ENCODE results near the gene ABLIM1. TPM values are rescaled to one million over a fixed set of nuclear protein-coding genes. Genes with fewer than 3 reads are reported as not detected.

Gene ABLIM1
- polyA plus RNA-seq, 3 donors: 0.33 to 0.91 (median 0.57) TPM

DNA sequence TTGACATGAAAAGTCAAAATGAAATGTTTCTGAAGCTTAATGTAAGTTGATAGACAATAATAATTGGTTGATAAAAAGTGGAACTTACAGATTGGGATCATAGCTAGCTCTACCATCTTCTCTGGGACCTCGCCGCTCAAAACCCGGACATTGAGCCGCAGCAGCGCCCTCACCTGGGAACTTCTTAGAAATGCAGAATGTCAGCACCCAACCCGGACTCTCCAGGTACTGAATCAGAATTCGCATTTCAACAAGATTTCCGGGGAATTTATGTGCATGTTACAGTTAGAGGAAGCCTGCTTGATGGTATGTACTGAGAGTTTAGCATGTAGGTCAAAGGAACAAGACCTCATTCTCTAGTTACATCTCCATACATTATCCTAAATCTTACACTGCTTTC lies 36.7 kb upstream of the ABLIM1 start:
- H3K4me1 ChIP-seq (ENCODE audit: control insufficient read depth in 1 of 2, insufficient read depth in 2 of 2, low read length in 2 of 2): peaks cover 7 to 9% of the 10 kb centered on the region in 2 donors
- no peaks in the 10 kb centered on the region for H3K27me3 ChIP-seq (ENCODE audit: control insufficient read depth in 2 of 2, insufficient read depth in 2 of 2, low read length in 2 of 2)
- H2AFZ ChIP-seq (ENCODE audit: insufficient read depth, low read depth, low read length, poor library complexity, severe bottlenecking): no peak overlapping the region
- DNase-seq: no peak
- Mint-ChIP-seq H3K27me3 (ENCODE audit: low read depth in 3 of 3) (peaks cover 0 to 4% (median 0%) of the 10 kb centered on the region in 3 donors), H3K36me3 (no peaks in the 10 kb centered on the region), H3K9me3 (peaks cover 0 to 2% (median 0%) of the 10 kb centered on the region in 7 donors), H3K27ac (no peak overlapping the region), H3K4me1 (peaks cover 14% of the 10 kb centered on the region), H3K4me3 (no peak overlapping the region)
- no peak overlapping the region for H3K27ac ChIP-seq (ENCODE audit: low read depth in 1 of 2, low read length in 2 of 2)
- H4K20me1 ChIP-seq (ENCODE audit: insufficient read depth, low read length): no peaks in the 10 kb centered on the region
- 60% methylated on average over 1 of the region's 8 CpGs for WGBS (ENCODE audit: insufficient coverage)
- H3K4me2 ChIP-seq (replicated peaks; ENCODE audit: extremely low read depth, low read length, poor library complexity, severe bottlenecking): no peak overlapping the region
- intact Hi-C loops (cut with micrococcal nuclease): no loop called here
- H3K9me3 ChIP-seq (replicated peaks in 1 of 2; ENCODE audit: control insufficient read depth in 1 of 2, insufficient read depth in 1 of 2, low read length in 2 of 2): no peaks in the 10 kb centered on the region
- no peaks in the 10 kb centered on the region for H3K79me2 ChIP-seq (ENCODE audit: insufficient read depth, low read length)
- H3K4me3 ChIP-seq (replicated peaks in 1 of 3; ENCODE audit: low read depth in 2 of 3, low read length in 3 of 3): no peak overlapping the region
- TF ChIP-seq CTCF (IDR thresholded peaks at IDR 0.05): peak; percentile 37
- no peak overlapping the region for H3K9ac ChIP-seq (ENCODE audit: insufficient read depth, low read length, poor library complexity, severe bottlenecking)
- no peaks in the 10 kb centered on the region for H3K36me3 ChIP-seq (replicated peaks in 1 of 2; ENCODE audit: control insufficient read depth in 1 of 2, insufficient read depth in 2 of 2, low read length in 2 of 2)

DNA sequence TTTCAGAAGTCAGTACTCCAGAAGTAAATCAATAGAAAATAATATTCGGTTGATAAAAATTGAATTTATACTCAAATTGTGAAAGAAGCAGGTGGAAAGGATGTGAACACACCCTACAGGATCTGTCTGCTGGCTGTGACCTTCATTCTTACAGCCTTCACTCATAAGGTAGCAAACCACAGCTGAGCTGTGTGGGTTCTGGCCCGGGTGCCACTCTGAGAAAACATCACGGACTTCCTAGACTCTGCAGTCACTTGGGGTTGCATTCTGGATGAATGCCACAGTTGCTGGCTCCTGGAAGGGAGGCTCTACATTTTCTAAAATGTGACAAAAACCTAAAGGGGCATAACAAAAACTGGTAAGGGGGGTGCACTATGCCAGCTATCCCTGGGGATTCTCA lies 36.0 kb upstream of the ABLIM1 start:
- no peak overlapping the region for H3K9ac ChIP-seq (ENCODE audit: insufficient read depth, low read length, poor library complexity, severe bottlenecking)
- Mint-ChIP-seq H3K36me3 (no peaks in the 10 kb centered on the region), H3K4me1 (peaks cover 14% of the 10 kb centered on the region), H3K27me3 (ENCODE audit: low read depth in 3 of 3) (peaks cover 0 to 4% (median 0%) of the 10 kb centered on the region in 3 donors), H3K27ac (no peak overlapping the region), H3K4me3 (no peak overlapping the region), H3K9me3 (peaks cover 0 to 2% (median 0%) of the 10 kb centered on the region in 7 donors)
- no peaks in the 10 kb centered on the region for H4K20me1 ChIP-seq (ENCODE audit: insufficient read depth, low read length)
- peaks cover 7 to 9% of the 10 kb centered on the region in 2 donors for H3K4me1 ChIP-seq (ENCODE audit: control insufficient read depth in 1 of 2, insufficient read depth in 2 of 2, low read length in 2 of 2)
- no peak overlapping the region for H3K4me2 ChIP-seq (replicated peaks; ENCODE audit: extremely low read depth, low read length, poor library complexity, severe bottlenecking)
- H3K27ac ChIP-seq (ENCODE audit: low read depth in 1 of 2, low read length in 2 of 2): no peak overlapping the region
- H3K27me3 ChIP-seq (ENCODE audit: control insufficient read depth in 2 of 2, insufficient read depth in 2 of 2, low read length in 2 of 2): no peaks in the 10 kb centered on the region
- intact Hi-C loops (cut with micrococcal nuclease): no loop called here
- no peak overlapping the region for H2AFZ ChIP-seq (ENCODE audit: insufficient read depth, low read depth, low read length, poor library complexity, severe bottlenecking)
- no peak overlapping the region for H3K4me3 ChIP-seq (replicated peaks in 1 of 3; ENCODE audit: low read depth in 2 of 3, low read length in 3 of 3)
- H3K36me3 ChIP-seq (replicated peaks in 1 of 2; ENCODE audit: control insufficient read depth in 1 of 2, insufficient read depth in 2 of 2, low read length in 2 of 2): no peaks in the 10 kb centered on the region
- WGBS (ENCODE audit: insufficient coverage): no CpG with 5 or more reads among the region's 3 CpGs
- no peak for TF ChIP-seq CTCF (IDR thresholded peaks at IDR 0.05)
- no peaks in the 10 kb centered on the region for H3K79me2 ChIP-seq (ENCODE audit: insufficient read depth, low read length)
- DNase-seq: no peak
- no peaks in the 10 kb centered on the region for H3K9me3 ChIP-seq (replicated peaks in 1 of 2; ENCODE audit: control insufficient read depth in 1 of 2, insufficient read depth in 1 of 2, low read length in 2 of 2)

All from CD14-positive monocyte (primary cell).